TTC549 (cell line): Measurements from ENCODE around the gene TTLL11.

Experiments used
- FAIRE-seq: peaks from 2 replicates; lab custom pipeline; 2012; peaks lifted over from hg19 to GRCh38; lab: Jason Lieb, UNC

Gene TTLL11

GRCh38 chr9:121930956-121931355 lies 162.2 kb downstream of the TTLL11 start:
- FAIRE-seq, result no peak

- no peak for FAIRE-seq
Observed at GRCh38 chr9:121929893-121930875, 162.9 kb downstream of the TTLL11 start.

GRCh38 chr9:121927636-121928035 lies 165.5 kb downstream of the TTLL11 start:
- FAIRE-seq, result no peak

GRCh38 chr9:121927081-121927480 lies 166.0 kb downstream of the TTLL11 start:
- no peak for FAIRE-seq

DNA sequence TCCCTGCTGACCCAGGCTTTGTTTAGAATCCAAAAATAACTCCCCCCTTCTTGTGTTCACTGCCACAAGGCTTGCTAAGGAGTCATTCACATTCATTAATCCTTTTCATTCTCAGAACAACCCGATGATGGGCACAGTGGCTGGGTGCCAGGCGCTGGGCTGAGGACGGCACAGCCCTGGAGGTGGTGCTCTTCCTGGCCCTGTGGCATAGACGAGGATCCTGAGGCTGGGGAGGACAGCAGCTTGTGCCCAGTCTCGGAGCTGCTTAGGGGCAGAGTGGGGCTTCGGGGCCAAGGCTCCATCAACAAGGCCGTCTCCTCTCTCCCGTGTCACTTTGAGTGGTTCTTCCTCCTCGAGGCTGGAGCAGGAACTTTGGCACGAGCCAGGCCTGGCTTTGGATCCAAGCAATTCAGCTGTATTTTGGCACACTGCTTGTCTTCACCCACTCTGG lies 166.7 kb downstream of the TTLL11 start:
- no peak for FAIRE-seq

GRCh38 chr9:121925935-121926334 lies 167.2 kb downstream of the TTLL11 start:
- FAIRE-seq, result no peak

- no peak for FAIRE-seq
Observed at GRCh38 chr9:121924700-121925099, 168.4 kb downstream of the TTLL11 start.

DNA sequence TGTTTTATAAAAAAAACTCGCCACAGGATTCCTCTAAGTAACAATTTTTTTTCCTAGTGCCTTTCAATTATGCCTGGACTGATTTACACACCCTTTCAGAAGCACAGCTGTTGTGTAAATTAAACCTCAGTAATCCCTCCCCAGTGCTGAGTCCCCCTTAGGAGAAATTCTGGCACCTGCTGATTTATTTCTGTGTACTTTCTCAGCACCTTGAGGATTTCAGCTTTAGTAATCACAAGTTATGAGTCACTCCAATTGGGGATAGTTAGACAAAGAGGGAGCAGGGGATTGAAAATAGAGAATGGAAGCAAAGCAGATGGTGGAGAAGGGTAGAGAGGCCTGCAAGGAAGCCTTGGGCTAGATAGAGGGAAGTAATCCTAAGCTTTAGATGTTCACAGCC lies 171.7 kb downstream of the TTLL11 start:
- no peak for FAIRE-seq

- FAIRE-seq, result no peak
Observed at GRCh38 chr9:121917375-121918335, 175.5 kb downstream of the TTLL11 start.

DNA sequence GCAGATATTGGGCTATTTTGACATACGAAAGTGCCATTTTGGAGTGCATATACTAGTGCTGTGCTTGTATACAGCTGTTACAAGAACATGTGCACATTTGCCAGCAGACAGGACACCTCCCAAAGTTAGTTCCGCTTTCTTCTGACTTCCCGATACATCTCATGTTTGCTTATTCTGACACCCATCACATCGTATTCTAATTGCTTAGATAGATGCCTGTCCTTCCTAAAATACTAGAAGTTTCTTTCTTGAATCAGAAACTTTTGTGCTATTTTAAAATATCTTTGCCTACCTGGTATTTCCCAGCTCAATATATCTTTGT lies 177.8 kb downstream of the TTLL11 start:
- no peak for FAIRE-seq

DNA sequence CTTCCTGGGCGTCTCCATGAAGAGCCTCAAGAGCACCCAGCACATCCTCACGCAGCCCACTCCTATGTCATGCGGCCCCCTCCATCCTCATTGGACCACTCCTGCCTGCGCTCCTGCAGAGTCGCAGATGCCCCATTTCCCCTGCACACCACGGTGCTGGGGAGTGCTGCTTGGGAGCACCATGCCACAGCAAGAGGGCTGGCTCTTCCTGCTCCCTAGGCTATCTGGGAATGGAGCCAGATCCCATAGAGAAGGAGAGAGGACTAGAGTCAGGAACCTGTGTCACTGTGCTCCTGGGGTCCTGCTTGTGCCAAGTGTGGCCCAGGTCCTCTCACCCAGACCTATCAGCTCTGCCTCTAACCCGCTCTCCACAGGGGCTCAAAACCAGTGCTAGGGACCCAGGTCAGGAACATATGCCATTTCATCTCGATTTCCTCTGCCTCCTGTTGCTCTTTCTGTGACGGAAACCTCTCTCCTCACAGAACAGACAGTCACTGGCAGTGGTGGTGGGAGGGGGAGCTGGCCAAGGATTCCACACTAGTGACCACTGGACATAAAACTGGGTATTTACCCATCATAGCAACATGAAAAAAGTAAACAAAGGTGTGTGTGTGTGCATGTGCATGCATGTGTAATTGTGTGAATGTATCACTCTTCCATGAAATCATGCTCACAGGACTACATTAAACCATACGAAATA lies 178.4 kb downstream of the TTLL11 start:
- FAIRE-seq, result no peak

GRCh38 chr9:121914017-121914595 lies 179.0 kb downstream of the TTLL11 start:
- FAIRE-seq, result no peak

GRCh38 chr9:121912812-121913627 lies 180.1 kb downstream of the TTLL11 start:
- no peak for FAIRE-seq

DNA sequence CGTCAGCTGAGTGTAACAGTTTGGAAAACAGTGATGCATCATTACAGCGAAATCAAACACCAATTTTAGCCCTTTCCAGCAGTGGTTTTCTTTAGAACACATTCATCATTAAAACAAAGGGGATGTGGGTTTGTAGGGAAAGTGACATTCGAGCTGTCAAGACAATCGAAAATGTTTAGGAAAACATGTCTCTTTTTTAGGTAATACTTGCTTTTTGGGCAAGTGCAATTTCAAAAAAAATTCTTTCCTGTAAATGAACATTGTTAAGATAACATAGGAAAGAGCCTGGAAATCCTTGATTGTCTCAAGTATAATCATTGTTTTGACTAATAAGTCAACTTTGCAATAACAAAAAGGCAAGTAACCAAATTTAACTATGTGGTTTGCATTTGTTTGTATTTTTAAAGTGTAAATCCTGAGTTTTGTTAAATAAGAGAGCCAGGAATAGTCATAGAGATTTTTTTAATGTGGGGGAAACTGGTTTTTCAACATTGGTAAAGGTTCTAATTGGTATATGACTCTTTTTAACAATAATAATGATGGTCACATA lies 182.5 kb downstream of the TTLL11 start:
- FAIRE-seq, result no peak

DNA sequence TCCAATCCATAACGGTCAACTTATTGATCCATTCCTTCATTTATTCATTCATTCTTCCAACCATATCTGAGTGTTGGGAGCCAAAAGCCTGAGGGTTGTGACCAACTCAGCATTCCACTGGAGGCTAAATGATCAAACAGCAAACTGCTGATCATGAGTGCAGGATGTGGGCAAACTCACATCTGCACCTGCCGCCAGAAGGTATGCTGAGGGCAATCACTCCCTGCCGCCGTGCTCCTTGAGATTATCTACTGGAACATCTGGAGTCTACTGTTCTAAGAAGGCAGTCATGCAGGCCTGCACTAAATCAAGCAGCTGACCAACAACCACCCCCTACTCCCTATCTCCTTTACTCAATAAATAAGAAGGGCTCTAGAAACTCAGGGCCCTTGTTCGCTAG lies 184.0 kb downstream of the TTLL11 start:
- FAIRE-seq, result no peak

DNA sequence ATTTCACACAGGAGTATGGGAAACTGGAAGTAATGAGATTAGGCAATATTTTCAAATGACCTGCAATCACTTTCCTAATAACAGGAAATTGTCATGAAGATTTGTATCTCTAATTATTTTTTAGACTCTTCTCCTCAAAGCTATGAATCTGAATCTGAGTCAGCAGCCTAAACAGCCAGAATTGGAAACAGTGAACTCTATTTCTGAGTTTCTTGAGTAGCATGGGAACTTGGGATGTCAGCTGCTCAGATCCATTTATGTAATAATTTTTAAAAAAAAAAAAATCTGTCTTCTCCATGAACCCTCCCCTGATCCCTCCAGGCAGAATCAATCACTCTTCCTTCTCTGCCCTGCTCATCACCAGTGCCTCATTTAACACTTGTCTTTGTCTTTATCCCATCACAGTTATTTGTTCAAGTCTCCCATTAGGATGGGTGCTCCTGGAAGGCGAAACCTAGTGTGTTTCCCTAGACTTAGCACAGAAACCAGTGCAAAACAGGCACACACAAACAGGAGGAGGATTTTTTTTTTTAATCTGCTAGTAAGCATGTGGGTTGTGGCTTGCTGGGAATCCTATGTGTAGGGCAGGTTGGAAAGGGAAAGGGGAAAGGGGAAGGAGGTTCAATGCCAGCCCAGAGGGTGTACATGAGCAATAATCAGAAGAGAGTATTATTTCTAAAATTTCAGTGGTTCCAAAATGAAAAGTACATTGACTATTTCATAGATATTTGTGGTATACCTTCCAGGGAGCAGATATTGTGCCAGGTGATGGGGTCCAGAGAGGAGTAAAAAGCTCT lies 186.8 kb downstream of the TTLL11 start:
- no peak for FAIRE-seq

- no peak for FAIRE-seq
Observed at GRCh38 chr9:121902461-121903135, 190.5 kb downstream of the TTLL11 start.

- FAIRE-seq, result no peak
Observed at GRCh38 chr9:121901616-121902015, 191.5 kb downstream of the TTLL11 start.

DNA sequence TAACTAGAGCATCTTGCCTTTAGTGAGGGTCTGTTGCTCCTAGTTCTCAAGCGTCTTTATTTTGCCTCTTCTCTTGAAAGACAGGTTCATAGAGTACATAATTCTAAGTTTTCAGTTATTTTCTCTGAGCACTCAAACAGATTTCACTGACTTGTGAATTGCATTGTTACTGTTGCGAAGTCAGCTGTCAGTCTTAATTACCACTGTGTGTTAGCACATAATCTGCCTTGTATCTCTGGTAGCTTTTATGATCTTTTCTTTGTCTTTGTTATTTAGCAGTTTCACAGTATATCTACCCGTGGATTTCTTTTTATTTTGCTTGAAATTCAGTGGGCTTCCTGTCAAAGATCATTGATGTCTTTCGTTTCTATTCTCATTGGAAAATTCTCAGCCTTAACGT lies 192.9 kb downstream of the TTLL11 start:
- FAIRE-seq, result no peak
